ENCODE measurements around the gene TGFBI. TPM values are rescaled to one million over a fixed set of nuclear protein-coding genes. Genes with fewer than 3 reads are reported as not detected.

Gene TGFBI
- total and polyA plus RNA-seq, 9 of the 15 experiments (the other 6 are each of a cell fraction or from before 2014, with no cell fraction given): 0.05 to 0.62 (median 0.08) TPM; not detected in 6

DNA sequence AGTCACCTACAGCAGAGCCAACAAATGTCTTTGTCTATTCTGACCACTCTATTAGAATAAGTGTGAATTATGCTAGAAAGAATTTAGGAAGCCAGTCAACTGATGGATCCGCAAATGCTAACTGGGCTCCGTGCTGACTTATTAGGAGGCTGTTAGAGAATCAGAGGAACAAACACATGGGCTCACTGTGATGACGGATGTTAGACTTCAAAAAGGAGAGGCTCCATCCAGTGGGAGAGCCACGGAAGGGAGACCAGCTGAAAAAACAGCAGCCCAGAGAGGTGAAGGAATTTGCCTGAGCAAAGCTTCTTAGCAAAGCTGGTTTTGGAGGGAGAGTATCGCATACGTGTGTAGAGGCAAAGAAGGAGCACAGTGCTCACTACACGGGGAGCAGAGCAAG lies 5.8 kb upstream of the TGFBI start (continued):
- TF ChIP-seq, protein P1, sequence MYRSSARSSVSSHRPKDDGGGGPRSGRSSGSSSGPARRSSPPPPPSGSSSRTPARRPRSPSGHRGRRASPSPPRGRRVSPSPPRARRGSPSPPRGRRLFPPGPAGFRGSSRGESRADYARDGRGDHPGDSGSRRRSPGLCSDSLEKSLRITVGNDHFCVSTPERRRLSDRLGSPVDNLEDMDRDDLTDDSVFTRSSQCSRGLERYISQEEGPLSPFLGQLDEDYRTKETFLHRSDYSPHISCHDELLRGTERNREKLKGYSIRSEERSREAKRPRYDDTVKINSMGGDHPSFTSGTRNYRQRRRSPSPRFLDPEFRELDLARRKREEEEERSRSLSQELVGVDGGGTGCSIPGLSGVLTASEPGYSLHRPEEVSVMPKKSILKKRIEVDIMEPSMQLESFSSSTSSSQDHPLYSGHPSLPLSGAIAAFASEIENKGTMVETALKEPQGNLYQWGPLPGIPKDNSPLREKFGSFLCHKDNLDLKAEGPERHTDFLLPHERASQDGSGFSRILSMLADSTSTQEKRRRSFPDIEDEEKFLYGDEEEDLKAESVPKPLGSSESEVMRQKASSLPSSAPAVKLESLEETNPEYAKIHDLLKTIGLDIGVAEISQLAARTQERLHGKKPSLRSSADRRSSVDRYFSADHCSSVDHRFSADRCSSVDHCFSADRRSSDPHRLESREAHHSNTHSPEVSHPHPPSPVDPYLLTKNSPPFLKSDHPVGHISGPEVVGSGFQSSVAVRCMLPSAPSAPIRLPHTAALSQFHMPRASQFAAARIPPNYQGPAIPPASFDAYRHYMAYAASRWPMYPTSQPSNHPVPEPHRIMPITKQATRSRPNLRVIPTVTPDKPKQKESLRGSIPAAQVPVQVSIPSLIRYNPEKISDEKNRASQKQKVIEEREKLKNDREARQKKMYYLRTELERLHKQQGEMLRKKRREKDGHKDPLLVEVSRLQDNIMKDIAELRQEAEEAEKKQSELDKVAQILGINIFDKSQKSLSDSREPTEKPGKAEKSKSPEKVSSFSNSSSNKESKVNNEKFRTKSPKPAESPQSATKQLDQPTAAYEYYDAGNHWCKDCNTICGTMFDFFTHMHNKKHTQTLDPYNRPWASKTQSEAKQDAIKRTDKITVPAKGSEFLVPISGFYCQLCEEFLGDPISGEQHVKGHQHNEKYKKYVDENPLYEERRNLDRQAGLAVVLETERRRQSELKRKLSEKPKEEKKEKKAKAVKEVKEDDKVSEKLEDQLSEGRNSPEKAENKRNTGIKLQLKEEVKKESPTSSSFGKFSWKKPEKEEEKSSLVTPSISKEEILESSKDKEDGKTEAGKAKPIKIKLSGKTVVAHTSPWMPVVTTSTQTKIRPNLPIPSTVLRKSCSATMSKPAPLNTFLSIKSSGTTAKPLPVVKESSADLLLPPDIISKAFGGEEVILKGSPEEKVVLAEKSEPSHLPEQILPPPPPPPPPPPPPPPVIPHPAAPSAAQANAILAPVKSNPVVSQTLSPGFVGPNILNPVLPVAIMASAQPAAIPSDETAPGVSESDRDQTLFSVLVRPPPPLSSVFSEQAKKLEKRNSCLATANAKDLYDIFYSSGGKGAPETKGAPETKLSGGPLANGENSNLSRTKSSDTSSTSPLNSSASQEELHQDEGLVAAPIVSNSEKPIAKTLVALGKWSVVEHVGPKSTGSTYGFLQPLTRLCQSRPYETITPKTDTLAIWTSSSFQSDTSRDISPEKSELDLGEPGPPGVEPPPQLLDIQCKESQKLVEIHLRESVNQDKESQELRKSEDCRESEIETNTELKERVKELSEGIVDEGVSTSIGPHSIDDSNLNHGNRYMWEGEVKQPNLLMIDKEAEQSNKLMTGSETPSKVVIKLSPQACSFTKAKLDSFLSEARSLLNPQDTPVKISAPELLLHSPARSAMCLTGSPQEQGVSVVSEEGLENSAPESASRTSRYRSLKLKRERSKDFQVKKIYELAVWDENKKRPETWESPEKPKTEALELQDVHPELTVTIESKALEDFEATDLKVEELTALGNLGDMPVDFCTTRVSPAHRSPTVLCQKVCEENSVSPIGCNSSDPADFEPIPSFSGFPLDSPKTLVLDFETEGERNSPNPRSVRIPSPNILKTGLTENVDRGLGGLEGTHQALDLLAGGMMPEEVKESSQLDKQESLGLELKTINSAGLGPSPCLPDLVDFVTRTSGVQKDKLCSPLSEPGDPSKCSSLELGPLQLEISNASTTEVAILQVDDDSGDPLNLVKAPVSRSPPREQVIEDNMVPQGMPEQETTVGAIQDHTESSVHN (IDR thresholded peaks at IDR 0.05; ENCODE audit: borderline replicate concordance in 1 of 2, low read depth in 1 of 2): no peak
- TF ChIP-seq MAFF (IDR thresholded peaks at IDR 0.05; ENCODE audit: low read length) (no peak), ZNF175 (CRISPR knock-in tag; IDR thresholded peaks at IDR 0.05; ENCODE audit: low read depth) (no peak)
